MM.1S (cell line): Measurements from ENCODE around the gene OSTF1.

Experiments used
- DNase-seq: peaks from one replicate; pipeline ENCODE4 v3.0.0-alpha.2; 2015
- H2AFZ ChIP-seq: fragments of 300-600 bp; sonication (generic); 2 replicates; pipeline ENCODE4 v1.6.0; 2016; ENCODE audit warnings: antibody characterized with exemption, low read length
- H3F3A ChIP-seq: fragments of 300-600 bp; sonication (generic); 2 replicates; pipeline ENCODE4 v1.6.1; 2016; ENCODE audit warnings: mild to moderate bottlenecking, antibody characterized with exemption, low read length, moderate library complexity, mixed read lengths; ENCODE audit not compliant: insufficient read depth
- H3K27ac ChIP-seq: fragments of 300-600 bp; sonication (generic); 2 replicates; pipeline ENCODE4 v1.5.1; 2016; ENCODE audit warnings: mild to moderate bottlenecking, low read length
- H3K27me3 ChIP-seq: fragments of 300-600 bp; sonication (generic); replicated peaks from 2 replicates; pipeline ENCODE4 v1.6.0; 2016; ENCODE audit warnings: low read length; ENCODE audit not compliant: insufficient read depth
- H3K36me3 ChIP-seq: fragments of 300-600 bp; sonication (generic); replicated peaks from 2 replicates; pipeline ENCODE4 v1.6.1; 2016; ENCODE audit warnings: mild to moderate bottlenecking, low read length, mixed read lengths; ENCODE audit not compliant: insufficient read depth
- H3K4me1 ChIP-seq: fragments of 300-600 bp; sonication (generic); 2 replicates; pipeline ENCODE4 v1.6.1; 2016; ENCODE audit warnings: low read length, mixed read lengths
- H3K4me2 ChIP-seq: fragments of 300-600 bp; sonication (generic); 2 replicates; pipeline ENCODE4 v1.6.0; 2016; ENCODE audit warnings: low read depth, low read length
- H3K4me3 ChIP-seq: fragments of 300-600 bp; sonication (generic); 2 replicates; pipeline ENCODE4 v1.5.1; 2016; ENCODE audit warnings: low read length, mixed read lengths
- H3K79me2 ChIP-seq: fragments of 300-600 bp; sonication (generic); 2 replicates; pipeline ENCODE4 v1.6.1; 2016; ENCODE audit warnings: mixed run types, low read length, mixed read lengths
- H3K9ac ChIP-seq: fragments of 300-600 bp; sonication (generic); 2 replicates; pipeline ENCODE4 v1.6.1; 2016; ENCODE audit warnings: low read length, mixed read lengths
- H3K9me2 ChIP-seq: fragments of 300-600 bp; sonication (generic); replicated peaks from 2 replicates; pipeline ENCODE4 v1.6.1; 2016; ENCODE audit warnings: mild to moderate bottlenecking, low read length, mixed read lengths; ENCODE audit not compliant: insufficient read depth
- H3K9me3 ChIP-seq: fragments of 300-600 bp; sonication (generic); replicated peaks from 2 replicates; pipeline ENCODE4 v1.6.1; 2016; ENCODE audit warnings: mild to moderate bottlenecking, low read length, mixed read lengths; ENCODE audit not compliant: insufficient read depth
- H4K20me1 ChIP-seq: fragments of 300-600 bp; sonication (generic); 2 replicates; pipeline ENCODE4 v1.6.1; 2016; ENCODE audit warnings: mild to moderate bottlenecking, low read length, moderate library complexity, mixed read lengths; ENCODE audit not compliant: insufficient read depth
- CTCF ChIP-seq: fragments of 300-600 bp; sonication (generic); IDR thresholded peaks from 2 replicates; pipeline ENCODE4 v1.5.1; 2016; ENCODE audit warnings: antibody characterized with exemption, low read length, mixed read lengths
- EZH2 ChIP-seq: fragments of 300-600 bp; sonication (generic); optimal IDR thresholded peaks from 2 replicates; pipeline ENCODE3; 2017; ENCODE audit warnings: low read depth, mild to moderate bottlenecking, antibody characterized with exemption, low read length, mixed read lengths
- EZH2phosphoT487 ChIP-seq: fragments of 300-600 bp; sonication (generic); IDR thresholded peaks from 2 replicates; pipeline ENCODE4 v1.6.1; 2018; ENCODE audit warnings: antibody characterized with exemption, low read length

Gene OSTF1

GRCh38 chr9:75181750-75182149, 93.4 kb downstream of the OSTF1 start:
- no peaks in the 10 kb centered on the region for H3K79me2 ChIP-seq
- no peaks in the 10 kb centered on the region for H4K20me1 ChIP-seq
- no peaks in the 10 kb centered on the region for H3K4me1 ChIP-seq
- H3F3A ChIP-seq, result no peaks in the 10 kb centered on the region
- no peaks in the 10 kb centered on the region for H3K27me3 ChIP-seq
- H3K9me3 ChIP-seq, result no peaks in the 10 kb centered on the region
- DNase-seq, result no peak
- no peak overlapping the region for H3K4me2 ChIP-seq
- no peak overlapping the region for H2AFZ ChIP-seq
- H3K4me3 ChIP-seq, result no peak overlapping the region
- no peak overlapping the region for H3K27ac ChIP-seq
- no peak overlapping the region for H3K9ac ChIP-seq
- H3K9me2 ChIP-seq, result no peaks in the 10 kb centered on the region
- no peak for TF ChIP-seq EZH2
- no peak for TF ChIP-seq EZH2phosphoT487
- no peak for TF ChIP-seq CTCF
- H3K36me3 ChIP-seq, result no peaks in the 10 kb centered on the region

- Histone ChIP-seq H3K9ac (no peak overlapping the region), H3K9me3 (no peaks in the 10 kb centered on the region), H3K4me3 (no peak overlapping the region), H3K36me3 (no peaks in the 10 kb centered on the region), H2AFZ (no peak overlapping the region), H3K4me1 (no peaks in the 10 kb centered on the region), H3K79me2 (no peaks in the 10 kb centered on the region), H3K27ac (no peak overlapping the region), H3K27me3 (no peaks in the 10 kb centered on the region), H3F3A (no peaks in the 10 kb centered on the region), H3K4me2 (no peak overlapping the region), H4K20me1 (no peaks in the 10 kb centered on the region), H3K9me2 (no peaks in the 10 kb centered on the region)
- TF ChIP-seq CTCF (no peak), EZH2 (no peak), EZH2phosphoT487 (no peak)
- DNase-seq, result no peak
Measured at GRCh38 chr9:75183306-75183705, 95.0 kb downstream of the OSTF1 start.

GRCh38 chr9:75184471-75184870, 96.2 kb downstream of the OSTF1 start:
- H4K20me1 ChIP-seq, result no peaks in the 10 kb centered on the region
- no peak overlapping the region for H2AFZ ChIP-seq
- no peak for DNase-seq
- no peak overlapping the region for H3K9ac ChIP-seq
- TF ChIP-seq EZH2, result no peak
- no peak for TF ChIP-seq CTCF
- no peak for TF ChIP-seq EZH2phosphoT487
- H3K79me2 ChIP-seq, result no peaks in the 10 kb centered on the region
- no peaks in the 10 kb centered on the region for H3K36me3 ChIP-seq
- H3F3A ChIP-seq, result no peaks in the 10 kb centered on the region
- H3K9me2 ChIP-seq, result no peaks in the 10 kb centered on the region
- H3K4me1 ChIP-seq, result no peaks in the 10 kb centered on the region
- H3K27me3 ChIP-seq, result no peaks in the 10 kb centered on the region
- no peak overlapping the region for H3K4me2 ChIP-seq
- H3K9me3 ChIP-seq, result no peaks in the 10 kb centered on the region
- H3K27ac ChIP-seq, result no peak overlapping the region
- no peak overlapping the region for H3K4me3 ChIP-seq
